Colonic mucosa (tissue), 4 donors: Measurements from ENCODE around the gene ACTA2. TPM values are rescaled to one million over a fixed set of nuclear protein-coding genes. Genes with fewer than 3 reads are reported as not detected.

Experiments
- DNase-seq: peaks from one replicate; pipeline ENCODE4 v3.0.0-alpha.2; 2020
- H3K27ac ChIP-seq: fragments of 200-600 bp; one replicate; pipeline ENCODE4 v1.8.0; 2021
- H3K27me3 ChIP-seq: fragments of 200-600 bp; one replicate; pipeline ENCODE4 v1.8.0; 2021
- H3K36me3 ChIP-seq: fragments of 200-600 bp; one replicate; pipeline ENCODE4 v1.8.0; 2021
- H3K4me1 ChIP-seq: fragments of 200-600 bp; one replicate; pipeline ENCODE4 v1.8.0; 2021; ENCODE audit warnings: mild to moderate bottlenecking
- H3K4me3 ChIP-seq: fragments of 200-600 bp; one replicate; pipeline ENCODE4 v1.8.0; 2021
- H3K9ac ChIP-seq, 2 donors: one replicate each; pipeline ENCODE4 v1.7.0; 2013; ENCODE audit warnings: control low read depth in 2 of 2, low read depth in 2 of 2, low read length in 2 of 2
- H3K9me3 ChIP-seq: fragments of 200-600 bp; one replicate; pipeline ENCODE4 v1.8.0; 2021
- intact Hi-C: fragments of 100-400 bp; cut with DNase I; formaldehyde crosslinking; loops from one replicate; pipeline ENCODE4 v1.14.1; 2022
- total RNA-seq, 2 donors: library from RNA; stranded (reverse); fragmentation: NEBNext Ultra II Directional in 1 of 2; extraction: Animal tissue kit (Norgen Biotek cat#: 25700) in 1 of 2; gene quantifications; one replicate each; pipeline ENCODE4 v1.2.1, GENCODE V29; 2021
- TF ChIP-seq, protein P1 (sequence below): fragments of 200-600 bp; IDR thresholded peaks from one replicate; pipeline ENCODE4 v1.8.0; 2022; ENCODE audit warnings: antibody characterized with exemption, mild to moderate bottlenecking
- donor health status: healthy.
- donor health status: DM: no; HTN: no; CAD: no.
- donor health status: DM: no; HTN: no; CAD: no.

The ACTA2 gene
- total RNA-seq, 2 donors from 2014 or later: 88.3 to 265 TPM

DNA sequence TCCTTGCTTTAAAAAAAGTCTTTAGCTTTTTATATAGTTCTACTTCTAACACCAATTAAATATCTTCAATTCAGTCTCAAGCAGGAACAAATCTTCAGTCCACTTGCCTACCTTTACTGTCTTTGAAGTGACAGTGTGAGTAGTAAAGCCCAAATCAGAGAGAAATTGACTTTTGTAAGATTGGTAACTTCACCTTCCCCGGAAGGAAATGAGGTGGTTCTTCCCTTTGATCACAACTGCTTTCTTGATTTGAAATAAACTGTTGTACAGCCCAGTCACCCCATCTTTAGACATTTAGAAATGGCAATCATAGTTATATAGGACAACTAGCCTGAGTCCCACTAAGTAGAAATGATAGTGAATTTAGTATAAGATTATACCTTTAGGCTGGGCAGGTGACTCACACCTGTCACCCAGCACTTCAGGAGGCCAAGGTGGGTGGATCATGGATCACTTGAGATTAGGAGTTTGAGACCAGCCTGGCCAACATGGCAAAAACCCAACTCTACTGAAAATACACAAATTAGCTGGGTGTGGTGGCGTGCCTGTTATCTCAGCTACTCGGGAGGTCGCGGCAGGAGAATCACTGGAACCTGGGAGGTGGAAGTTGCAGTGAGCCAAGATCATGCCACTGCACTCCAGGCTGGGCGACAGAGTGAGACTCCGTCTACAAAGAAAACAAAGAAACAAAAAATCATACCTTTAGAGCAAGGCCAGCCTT, 42.7 kb upstream of the ACTA2 start:
- Histone ChIP-seq H3K27me3 (no peaks in the 10 kb centered on the region), H3K4me1 (peaks cover 23% of the 10 kb centered on the region), H3K9me3 (no peaks in the 10 kb centered on the region), H3K27ac (peak overlapping the region; percentile 23), H3K9ac (peak overlapping the region; percentile 16 to 58), H3K36me3 (no peaks in the 10 kb centered on the region), H3K4me3 (no peak overlapping the region)
- TF ChIP-seq, protein P1, sequence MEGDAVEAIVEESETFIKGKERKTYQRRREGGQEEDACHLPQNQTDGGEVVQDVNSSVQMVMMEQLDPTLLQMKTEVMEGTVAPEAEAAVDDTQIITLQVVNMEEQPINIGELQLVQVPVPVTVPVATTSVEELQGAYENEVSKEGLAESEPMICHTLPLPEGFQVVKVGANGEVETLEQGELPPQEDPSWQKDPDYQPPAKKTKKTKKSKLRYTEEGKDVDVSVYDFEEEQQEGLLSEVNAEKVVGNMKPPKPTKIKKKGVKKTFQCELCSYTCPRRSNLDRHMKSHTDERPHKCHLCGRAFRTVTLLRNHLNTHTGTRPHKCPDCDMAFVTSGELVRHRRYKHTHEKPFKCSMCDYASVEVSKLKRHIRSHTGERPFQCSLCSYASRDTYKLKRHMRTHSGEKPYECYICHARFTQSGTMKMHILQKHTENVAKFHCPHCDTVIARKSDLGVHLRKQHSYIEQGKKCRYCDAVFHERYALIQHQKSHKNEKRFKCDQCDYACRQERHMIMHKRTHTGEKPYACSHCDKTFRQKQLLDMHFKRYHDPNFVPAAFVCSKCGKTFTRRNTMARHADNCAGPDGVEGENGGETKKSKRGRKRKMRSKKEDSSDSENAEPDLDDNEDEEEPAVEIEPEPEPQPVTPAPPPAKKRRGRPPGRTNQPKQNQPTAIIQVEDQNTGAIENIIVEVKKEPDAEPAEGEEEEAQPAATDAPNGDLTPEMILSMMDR: no peak
- intact Hi-C loops: no loop called here
- DNase-seq: peak; percentile 60

DNA sequence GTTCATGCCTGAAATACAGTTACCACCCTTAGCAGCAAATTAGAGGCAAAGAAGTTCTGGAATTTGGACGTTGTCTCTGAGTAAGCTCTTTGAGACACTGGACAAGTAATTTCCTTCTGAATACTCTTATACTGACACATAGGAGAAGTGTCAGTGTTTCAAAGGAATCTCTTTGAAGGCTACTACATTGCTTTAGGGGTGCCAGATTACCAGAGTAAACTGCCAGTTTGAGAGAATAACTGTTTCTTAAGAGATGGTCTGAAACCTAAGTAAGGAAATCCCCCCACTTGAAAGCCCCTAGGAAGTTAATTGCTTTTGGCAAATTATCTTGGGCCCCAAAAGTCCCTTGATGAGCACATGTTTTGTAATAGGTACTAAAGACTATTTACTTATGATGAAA, 41.4 kb upstream of the ACTA2 start:
- intact Hi-C loops: no loop called here
- no peaks in the 10 kb centered on the region for H3K27me3 ChIP-seq

DNA sequence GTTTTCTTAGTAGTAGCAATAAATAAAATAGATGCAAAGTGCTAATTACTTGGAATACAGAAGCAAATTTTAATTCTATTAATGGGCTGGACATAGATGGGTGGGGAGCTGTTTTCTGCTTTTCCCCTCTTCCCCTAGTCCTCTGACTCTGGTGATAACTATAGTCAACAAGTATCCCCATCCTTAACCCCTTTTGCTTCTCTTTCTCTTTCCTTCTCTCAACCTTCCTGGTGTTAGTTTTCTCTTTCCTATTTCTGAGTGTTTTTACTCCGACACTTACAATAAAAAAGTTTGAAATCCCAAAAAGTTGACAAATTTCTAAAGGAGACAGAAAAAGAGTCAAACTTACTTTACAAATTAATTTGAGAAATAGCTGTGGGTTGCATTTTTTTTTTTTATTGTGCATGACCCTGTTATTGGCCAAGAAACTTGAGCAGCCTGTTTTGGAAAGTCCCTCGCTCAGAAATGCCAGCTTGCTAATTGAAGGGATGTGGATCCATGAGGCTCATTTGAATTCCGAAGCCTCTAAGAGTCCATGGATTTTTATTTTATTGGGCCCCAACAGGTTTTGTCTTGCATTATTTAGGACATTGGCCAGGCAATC, 40.5 kb upstream of the ACTA2 start:
- Histone ChIP-seq H3K4me3 (no peak overlapping the region), H3K27ac (no peak overlapping the region), H3K9me3 (no peaks in the 10 kb centered on the region), H3K9ac (peak overlapping the region; percentile 42 to 62), H3K4me1 (peaks cover 23% of the 10 kb centered on the region), H3K27me3 (no peaks in the 10 kb centered on the region), H3K36me3 (no peaks in the 10 kb centered on the region)
- intact Hi-C loops: no loop called here
- TF ChIP-seq, protein P1: no peak
- peak; percentile 39 for DNase-seq

More for the DNA sequence above, 41.4 kb upstream of the ACTA2 start:
- TF ChIP-seq, protein P1: no peak
- Histone ChIP-seq H3K36me3 (no peaks in the 10 kb centered on the region), H3K27ac (peak overlapping the region; percentile 30), H3K4me1 (peaks cover 23% of the 10 kb centered on the region), H3K9me3 (no peaks in the 10 kb centered on the region), H3K4me3 (no peak overlapping the region), H3K9ac (peak overlapping the region in 1 of 2 donors; percentile 51)
- peak; percentile 16 for DNase-seq

DNA sequence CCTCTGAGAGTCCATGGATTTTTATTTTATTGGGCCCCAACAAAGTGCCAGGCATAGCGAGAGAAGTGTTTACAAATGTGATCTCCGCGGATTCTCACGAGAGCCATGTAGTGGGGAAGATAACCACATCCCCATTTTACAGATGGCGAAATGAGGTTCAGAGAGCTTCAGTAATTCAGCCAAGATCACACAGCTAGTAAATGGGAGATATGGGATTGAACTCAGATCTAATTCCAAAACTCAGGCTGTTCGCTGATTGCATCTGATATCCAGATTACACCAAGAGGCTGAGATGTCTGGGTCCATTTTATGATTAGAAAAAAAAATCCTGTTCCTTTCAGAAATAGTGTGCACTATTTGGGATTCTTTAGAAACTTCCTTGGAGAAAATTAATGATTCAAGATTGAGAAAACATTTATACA, 39.3 kb upstream of the ACTA2 start:
- Histone ChIP-seq H3K4me1 (peaks cover 23% of the 10 kb centered on the region), H3K9ac (peak overlapping the region; percentile 96), H3K27me3 (no peaks in the 10 kb centered on the region), H3K36me3 (no peaks in the 10 kb centered on the region), H3K9me3 (no peaks in the 10 kb centered on the region), H3K27ac (peak overlapping the region; percentile 97), H3K4me3 (peak overlapping the region; percentile 72)
- TF ChIP-seq, protein P1: no peak
- DNase-seq: no peak
- intact Hi-C loops: no loop called here

DNA sequence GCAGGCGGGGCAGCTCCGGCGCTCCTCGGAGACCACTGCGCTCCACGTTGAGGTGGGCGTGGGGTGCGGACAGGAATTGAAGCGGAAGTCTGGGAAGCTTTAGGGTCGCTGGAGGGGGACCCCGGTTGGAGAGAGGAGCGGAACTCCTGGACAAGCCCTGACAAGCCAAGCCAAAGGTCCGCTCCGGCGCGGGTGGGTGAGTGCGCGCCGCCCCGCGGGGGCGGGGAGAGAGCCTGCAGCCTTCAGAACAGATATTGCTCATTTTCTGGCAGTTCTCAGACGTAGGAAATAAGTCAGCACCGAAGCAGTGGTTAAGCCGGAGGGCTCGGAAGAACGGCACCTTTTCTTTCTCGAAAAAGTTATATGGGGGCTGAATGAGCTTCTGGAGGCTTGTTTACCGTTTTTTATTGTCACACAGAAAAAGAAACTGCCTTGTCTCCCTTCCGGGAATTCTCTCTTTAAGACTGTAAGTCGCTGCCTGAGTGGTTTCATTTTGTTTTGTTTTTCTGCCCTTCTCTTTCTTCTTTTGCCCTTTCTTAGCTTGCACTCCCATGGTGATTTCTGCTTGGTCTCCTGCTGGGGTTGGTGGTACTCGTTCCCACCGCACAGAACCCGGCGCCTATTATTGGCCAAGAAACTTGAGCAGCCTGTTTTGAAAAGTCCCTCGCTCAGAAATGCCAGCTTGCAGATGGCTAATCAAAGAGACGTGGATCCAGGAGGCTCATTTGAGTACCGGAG, 38.8 kb upstream of the ACTA2 start:
- intact Hi-C loops: no loop called here
- Histone ChIP-seq H3K9ac (peak overlapping the region; percentile 96), H3K36me3 (no peaks in the 10 kb centered on the region), H3K9me3 (no peaks in the 10 kb centered on the region), H3K27ac (peak overlapping the region; percentile 97), H3K4me1 (peaks cover 19% of the 10 kb centered on the region), H3K27me3 (no peaks in the 10 kb centered on the region), H3K4me3 (peak overlapping the region; percentile 72)
- peak; percentile 81 for DNase-seq
- TF ChIP-seq, protein P1: no peak
